Naive thymus-derived CD4-positive, alpha-beta T cell (primary cell): Measurements from ENCODE around the gene GLI3. TPM values are rescaled to one million over a fixed set of nuclear protein-coding genes. Genes with fewer than 3 reads are reported as not detected.

Experiments used
- ATAC-seq: fragments of 150-1000 bp; cut with Tn5 transposase; 2 replicates; pipeline ENCODE4 v1.10.0; 2021; ENCODE audit warnings: mild to moderate bottlenecking, moderate library complexity
- CTCF ChIA-PET: fragments of 350-600 bp; sonication (Branson Sonifier 250); formaldehyde crosslinking; loops from one replicate; lab custom pipeline; 2021; ENCODE audit warnings: antibody characterized with exemption; lab: Charles Lee
- POLR2A ChIA-PET: fragments of 350-600 bp; sonication (Branson Sonifier 250); formaldehyde crosslinking; loops from one replicate; lab custom pipeline; 2021; ENCODE audit warnings: antibody characterized with exemption, inconsistent platforms; lab: Charles Lee
- DNase-seq, 9 donors: peaks; one replicate each; pipeline versions ENCODE4 v3.0.0 to v3.0.0-alpha.2; 2020 to 2022; ENCODE audit warnings: mixed read lengths in 1 of 9
- H3K27ac ChIP-seq: one replicate; pipeline ENCODE4 v1.7.0; 2013; ENCODE audit warnings: mild to moderate bottlenecking, low read depth, low read length, moderate library complexity
- H3K27me3 ChIP-seq, 2 donors: one replicate each; pipeline ENCODE4 v1.7.0; 2013; ENCODE audit warnings: low read length in 2 of 2, mild to moderate bottlenecking in 2 of 2, moderate library complexity in 2 of 2; ENCODE audit not compliant: control insufficient read depth in 2 of 2, insufficient read depth in 2 of 2
- H3K36me3 ChIP-seq, 3 experiments: 1 replicate in 2 of 3; 2 replicates in 1 of 3; pipeline ENCODE4 v1.7.0; 2013; ENCODE audit warnings: low read length in 3 of 3, mild to moderate bottlenecking in 3 of 3, moderate library complexity in 1 of 3; ENCODE audit not compliant: insufficient read depth in 3 of 3, control insufficient read depth in 2 of 3
- H3K4me1 ChIP-seq, 2 donors: one replicate each; pipeline ENCODE4 v1.7.0; 2013; ENCODE audit warnings: low read length in 2 of 2, mild to moderate bottlenecking in 2 of 2, moderate library complexity in 1 of 2; ENCODE audit not compliant: control insufficient read depth in 2 of 2, insufficient read depth in 2 of 2
- H3K4me3 ChIP-seq: 2 replicates; pipeline ENCODE4 v1.7.0; 2013; ENCODE audit warnings: mild to moderate bottlenecking, low read length
- H3K9me3 ChIP-seq, 3 experiments: 1 replicate in 2 of 3; 2 replicates in 1 of 3; pipeline ENCODE4 v1.7.0; 2013; ENCODE audit warnings: low read length in 3 of 3; ENCODE audit not compliant: control insufficient read depth in 2 of 3
- H3K27ac Mint-ChIP-seq, 9 donors: one replicate each; pipeline ENCODE4 v1.8.0; 2020 to 2022; ENCODE audit warnings: mixed read lengths in 9 of 9, mild to moderate bottlenecking in 8 of 9, moderate library complexity in 5 of 9, inconsistent platforms in 2 of 9
- H3K27me3 Mint-ChIP-seq, 5 donors: one replicate each; pipeline ENCODE4 v1.8.0; 2021 to 2022; ENCODE audit warnings: mixed read lengths in 5 of 5, mild to moderate bottlenecking in 1 of 5
- H3K36me3 Mint-ChIP-seq, 5 donors: one replicate each; pipeline ENCODE4 v1.8.0; 2020 to 2022; ENCODE audit warnings: mixed read lengths in 5 of 5, mild to moderate bottlenecking in 3 of 5, inconsistent platforms in 1 of 5
- H3K4me1 Mint-ChIP-seq, 7 donors: one replicate each; pipeline ENCODE4 v1.8.0; 2020 to 2022; ENCODE audit warnings: mixed read lengths in 7 of 7, mild to moderate bottlenecking in 3 of 7, inconsistent platforms in 1 of 7
- H3K4me3 Mint-ChIP-seq, 10 donors: one replicate each; pipeline ENCODE4 v1.8.0; 2020 to 2022; ENCODE audit warnings: mild to moderate bottlenecking in 10 of 10, mixed read lengths in 10 of 10, moderate library complexity in 6 of 10, inconsistent platforms in 2 of 10
- H3K9me3 Mint-ChIP-seq, 11 donors: one replicate each; pipeline ENCODE4 v1.8.0; 2020 to 2022; ENCODE audit warnings: mixed read lengths in 11 of 11, mild to moderate bottlenecking in 4 of 11, inconsistent platforms in 1 of 11, moderate library complexity in 1 of 11
- intact Hi-C, 2 donors: fragments of 100-400 bp; cut with micrococcal nuclease; formaldehyde crosslinking; loops; one replicate each; pipeline ENCODE4 v1.15.1; 2023
- polyA plus RNA-seq, 2 donors: library from polyadenylated mRNA; unstranded; fragments of 300-500 nt; fragmentation: Illumina TruSeq; gene quantifications; one replicate each; pipeline ENCODE4 v1.2.3, GENCODE V29; 2021
- total RNA-seq, 6 experiments: library from RNA in 5 of 6; stranded (reverse) in 5 of 6; gene quantifications; 1 replicate in 5 of 6; 2 replicates in 1 of 6; pipeline ENCODE4 v1.2.3 and lab custom pipeline; 2021 to 2026

GLI3 gene
- total and polyA plus RNA-seq, 7 experiments from 2014 or later: 0.32 to 0.95 (median 0.54) TPM; not detected in 4

- H3K4me3 ChIP-seq: no peak overlapping the region
- no peak overlapping the region for H3K4me3 Mint-ChIP-seq
- DNase-seq (no peak), ATAC-seq (no peak)
- no peaks in the 10 kb centered on the region for H3K36me3 Mint-ChIP-seq
- no peaks in the 10 kb centered on the region for H3K9me3 Mint-ChIP-seq
- no peaks in the 10 kb centered on the region for H3K9me3 ChIP-seq
- H3K4me1 ChIP-seq: no peaks in the 10 kb centered on the region
- H3K36me3 ChIP-seq: no peaks in the 10 kb centered on the region
- peaks cover 0 to 10% (median 3%) of the 10 kb centered on the region in 5 donors for H3K27me3 Mint-ChIP-seq
- ChIA-PET CTCF (no interaction called here), POLR2A (no interaction called here)
- H3K27me3 ChIP-seq: no peaks in the 10 kb centered on the region
- intact Hi-C loops: no loop called here
- no peak overlapping the region for H3K27ac ChIP-seq
- no peaks in the 10 kb centered on the region for H3K4me1 Mint-ChIP-seq
- H3K27ac Mint-ChIP-seq: no peak overlapping the region
Observed at GRCh38 chr7:41973202-41973730, 263.7 kb downstream of the GLI3 start.

- H3K4me3 Mint-ChIP-seq: no peak overlapping the region
- ChIA-PET CTCF (no interaction called here), POLR2A (no interaction called here)
- no peak overlapping the region for H3K27ac Mint-ChIP-seq
- H3K4me1 Mint-ChIP-seq: no peaks in the 10 kb centered on the region
- peaks cover 0 to 10% (median 3%) of the 10 kb centered on the region in 5 donors for H3K27me3 Mint-ChIP-seq
- H3K9me3 Mint-ChIP-seq: no peaks in the 10 kb centered on the region
- H3K36me3 Mint-ChIP-seq: no peaks in the 10 kb centered on the region
- H3K4me3 ChIP-seq: no peak overlapping the region
- DNase-seq (no peak), ATAC-seq (no peak)
- H3K27ac ChIP-seq: no peak overlapping the region
- no peaks in the 10 kb centered on the region for H3K9me3 ChIP-seq
- intact Hi-C loops: no loop called here
- no peaks in the 10 kb centered on the region for H3K36me3 ChIP-seq
- H3K4me1 ChIP-seq: no peaks in the 10 kb centered on the region
- H3K27me3 ChIP-seq: no peaks in the 10 kb centered on the region
Observed at GRCh38 chr7:41972776-41973175, 264.2 kb downstream of the GLI3 start.

- Histone ChIP-seq H3K4me1 (no peaks in the 10 kb centered on the region), H3K9me3 (no peaks in the 10 kb centered on the region), H3K27me3 (no peaks in the 10 kb centered on the region), H3K4me3 (no peak overlapping the region), H3K36me3 (no peaks in the 10 kb centered on the region), H3K27ac (no peak overlapping the region)
- Mint-ChIP-seq H3K4me3 (no peak overlapping the region), H3K36me3 (no peaks in the 10 kb centered on the region), H3K27ac (no peak overlapping the region), H3K27me3 (peaks cover 0 to 10% (median 3%) of the 10 kb centered on the region in 5 donors), H3K4me1 (no peaks in the 10 kb centered on the region), H3K9me3 (no peaks in the 10 kb centered on the region)
- no peak for ATAC-seq
- ChIA-PET POLR2A (no interaction called here), CTCF (no interaction called here)
- no peak for DNase-seq
- intact Hi-C loops: no loop called here
Observed at GRCh38 chr7:41972270-41972669, 264.7 kb downstream of the GLI3 start.

- intact Hi-C loops: no loop called here
- Histone ChIP-seq H3K36me3 (no peaks in the 10 kb centered on the region), H3K27me3 (no peaks in the 10 kb centered on the region), H3K27ac (no peak overlapping the region), H3K4me3 (no peak overlapping the region), H3K4me1 (no peaks in the 10 kb centered on the region), H3K9me3 (no peaks in the 10 kb centered on the region)
- Mint-ChIP-seq H3K4me3 (no peak overlapping the region), H3K27ac (no peak overlapping the region), H3K4me1 (no peaks in the 10 kb centered on the region), H3K27me3 (peaks cover 0 to 10% (median 3%) of the 10 kb centered on the region in 5 donors), H3K9me3 (no peaks in the 10 kb centered on the region), H3K36me3 (no peaks in the 10 kb centered on the region)
- CTCF ChIA-PET: interaction anchor here (1.6 kb wide), 1 partner anchor 31 kb away, joined by 6 read pairs; no protein-coding TSS in a partner anchor
- peak; percentile 14 for ATAC-seq
- POLR2A ChIA-PET: no interaction called here
- DNase-seq: no peak
Observed at GRCh38 chr7:41971640-41972187, 265.3 kb downstream of the GLI3 start.

- CTCF ChIA-PET: interaction anchor here (1.6 kb wide), 1 partner anchor 30 kb away, joined by 6 read pairs; no protein-coding TSS in a partner anchor
- Histone ChIP-seq H3K9me3 (no peaks in the 10 kb centered on the region), H3K27ac (no peak overlapping the region), H3K36me3 (no peaks in the 10 kb centered on the region), H3K27me3 (no peaks in the 10 kb centered on the region), H3K4me1 (no peaks in the 10 kb centered on the region), H3K4me3 (no peak overlapping the region)
- Mint-ChIP-seq H3K36me3 (no peaks in the 10 kb centered on the region), H3K4me1 (no peaks in the 10 kb centered on the region), H3K9me3 (no peaks in the 10 kb centered on the region), H3K27ac (no peak overlapping the region), H3K27me3 (peaks cover 0 to 6% (median 3%) of the 10 kb centered on the region in 5 donors), H3K4me3 (no peak overlapping the region)
- intact Hi-C loops: no loop called here
- ATAC-seq: no peak
- DNase-seq: no peak
- POLR2A ChIA-PET: no interaction called here
Observed at GRCh38 chr7:41970941-41971340, 266.1 kb downstream of the GLI3 start.

- peaks cover 0 to 4% (median 0%) of the 10 kb centered on the region in 5 donors for H3K27me3 Mint-ChIP-seq
- no peak overlapping the region for H3K27ac Mint-ChIP-seq
Observed at GRCh38 chr7:41969561-41970105, 267.4 kb downstream of the GLI3 start.

GRCh38 chr7:41967156-41967555 is 269.9 kb downstream of the GLI3 start:
- intact Hi-C loops: no loop called here
- CTCF ChIA-PET: no interaction called here
- H3K4me3 ChIP-seq: no peak overlapping the region
- H3K4me3 Mint-ChIP-seq: no peak overlapping the region
- H3K9me3 ChIP-seq: no peaks in the 10 kb centered on the region
- H3K27ac ChIP-seq: no peak overlapping the region
- POLR2A ChIA-PET: no interaction called here
- no peaks in the 10 kb centered on the region for H3K36me3 Mint-ChIP-seq
- no peaks in the 10 kb centered on the region for H3K4me1 Mint-ChIP-seq
- H3K36me3 ChIP-seq: no peaks in the 10 kb centered on the region
- no peaks in the 10 kb centered on the region for H3K9me3 Mint-ChIP-seq
- H3K27ac Mint-ChIP-seq: no peak overlapping the region
- ATAC-seq (no peak), DNase-seq (no peak)
- no peaks in the 10 kb centered on the region for H3K27me3 ChIP-seq
- H3K4me1 ChIP-seq: no peaks in the 10 kb centered on the region
- peaks cover 0 to under 1% (median 0%) of the 10 kb centered on the region in 5 donors for H3K27me3 Mint-ChIP-seq

More at GRCh38 chr7:41969561-41970105, 267.4 kb downstream of the GLI3 start:
- H3K9me3 Mint-ChIP-seq: no peaks in the 10 kb centered on the region
- no peaks in the 10 kb centered on the region for H3K36me3 ChIP-seq
- H3K4me3 ChIP-seq: no peak overlapping the region
- ChIA-PET POLR2A (no interaction called here), CTCF (no interaction called here)
- H3K36me3 Mint-ChIP-seq: no peaks in the 10 kb centered on the region
- no peak overlapping the region for H3K4me3 Mint-ChIP-seq
- intact Hi-C loops: no loop called here
- H3K9me3 ChIP-seq: no peaks in the 10 kb centered on the region
- no peak overlapping the region for H3K27ac ChIP-seq
- H3K27me3 ChIP-seq: no peaks in the 10 kb centered on the region
- H3K4me1 ChIP-seq: no peaks in the 10 kb centered on the region
- DNase-seq (no peak), ATAC-seq (no peak)
- no peaks in the 10 kb centered on the region for H3K4me1 Mint-ChIP-seq
